ENCODE measurements around the gene C4BPB.

Gene C4BPB

DNA sequence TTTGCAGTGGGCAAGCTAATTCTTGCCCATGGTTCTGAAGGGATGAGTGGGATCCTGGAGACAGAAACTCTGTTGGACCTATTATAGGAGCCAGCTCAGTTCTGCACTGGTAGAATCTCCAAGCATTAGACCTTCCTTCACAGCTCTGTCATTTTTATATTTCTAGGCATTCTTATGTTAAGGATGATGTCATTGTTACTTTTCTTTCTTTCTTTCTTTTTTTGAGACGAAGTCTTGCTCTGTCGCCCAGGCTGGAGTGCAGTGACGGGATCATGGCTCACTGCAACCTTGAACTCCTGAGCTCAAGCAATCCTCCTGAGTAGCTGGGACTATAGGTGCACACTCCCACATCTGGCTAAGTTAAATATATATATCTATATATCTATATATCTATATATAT lies 28.1 kb upstream of the C4BPB start:
- no peak for DNase-seq

DNA sequence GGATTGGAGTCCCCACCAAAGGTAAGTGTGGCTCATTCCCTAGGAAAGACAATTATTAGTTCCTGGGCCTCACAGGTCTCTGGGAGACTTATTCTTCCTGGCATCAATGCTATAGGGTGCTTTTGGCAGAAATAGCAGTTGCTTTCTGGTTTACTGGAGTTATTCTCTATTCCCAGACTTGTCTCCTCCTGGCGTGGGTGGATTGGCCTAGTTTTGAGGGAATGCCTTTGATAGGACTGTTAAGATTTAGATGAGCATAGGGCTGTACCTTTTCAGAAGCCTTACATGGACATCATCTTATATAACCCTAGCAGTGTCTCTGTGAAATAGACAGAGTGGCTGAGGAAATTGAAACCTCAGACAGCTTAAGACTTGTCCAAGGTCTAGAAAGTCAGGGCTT lies 26.6 kb upstream of the C4BPB start:
- no peak for DNase-seq

DNA sequence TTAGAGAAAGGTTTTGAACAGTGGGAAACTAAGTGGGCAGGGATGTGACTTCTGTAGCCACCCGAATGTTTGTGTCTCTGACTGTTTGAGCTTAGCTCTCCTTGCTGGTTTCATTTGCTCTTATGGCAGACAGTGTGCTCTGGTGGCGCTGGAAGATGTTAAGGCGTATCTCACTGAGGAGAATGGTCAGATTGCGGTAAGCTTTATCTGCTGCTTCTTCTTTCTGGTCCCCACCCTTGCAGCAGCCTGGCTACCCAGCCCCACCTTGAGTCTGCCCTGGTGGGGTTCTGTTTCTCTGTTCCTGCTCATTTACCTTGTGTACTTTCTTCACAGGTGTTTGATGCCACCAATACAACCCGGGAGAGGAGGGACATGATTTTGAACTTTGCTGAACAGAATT lies 25.6 kb upstream of the C4BPB start:
- DNase-seq: no peak

DNA sequence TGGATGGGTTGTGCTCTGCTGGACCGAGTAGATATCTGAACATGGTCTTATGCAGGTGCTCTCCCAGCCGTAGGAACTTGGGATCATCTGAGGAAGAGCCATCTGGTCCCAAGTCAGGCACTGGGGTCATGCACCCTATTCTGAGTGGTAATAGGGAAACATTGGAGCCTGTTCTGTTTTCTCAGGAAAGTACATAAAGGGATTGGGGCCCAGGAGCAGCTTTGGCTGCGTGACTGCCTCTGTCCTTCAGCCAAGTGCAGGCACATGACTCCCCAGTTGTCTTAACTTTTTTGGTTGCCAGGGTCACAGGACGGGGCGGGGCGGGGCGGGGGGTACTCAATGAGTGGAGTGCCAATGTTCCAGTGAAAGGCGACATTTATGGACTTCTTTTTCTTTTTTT lies 24.1 kb upstream of the C4BPB start:
- DNase-seq: no peak

DNA sequence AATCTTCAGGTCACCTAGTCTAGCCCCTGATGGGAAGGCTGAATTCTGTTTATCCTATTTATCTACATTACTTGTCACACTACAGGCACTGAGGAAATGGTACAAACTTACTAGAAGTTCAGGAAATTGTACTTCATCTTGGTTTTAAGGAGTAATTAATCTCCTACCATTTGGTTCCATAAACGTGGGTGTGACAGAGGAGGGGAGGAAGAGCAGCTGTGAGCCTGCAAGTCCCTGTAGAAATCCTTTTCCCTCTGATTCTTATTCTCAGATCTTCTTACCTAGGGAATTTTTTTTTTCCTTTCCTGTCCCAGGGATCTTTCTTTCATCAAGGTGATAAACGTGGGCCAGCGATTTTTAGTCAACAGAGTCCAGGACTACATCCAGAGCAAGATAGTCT lies 21.5 kb upstream of the C4BPB start:
- no peak for DNase-seq

DNA sequence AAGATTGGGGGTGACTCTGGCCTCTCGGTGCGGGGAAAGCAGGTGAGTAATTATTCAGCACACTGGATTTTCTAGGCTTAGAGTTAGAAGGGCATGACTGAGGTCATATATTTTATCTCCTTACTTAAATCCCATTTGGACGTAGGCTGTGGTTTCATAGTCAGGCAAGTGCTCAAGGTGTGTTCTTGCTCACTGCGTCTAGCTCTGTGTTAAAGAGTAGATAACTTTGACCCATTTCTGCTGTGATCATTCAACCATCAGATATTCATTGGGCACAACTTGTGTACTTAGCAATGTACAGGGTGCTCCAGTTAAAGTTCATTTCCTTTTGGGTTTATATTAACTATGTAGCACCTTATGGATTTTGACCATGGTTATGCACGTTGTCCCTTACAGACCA lies 21.0 kb upstream of the C4BPB start:
- no peak for DNase-seq

DNA sequence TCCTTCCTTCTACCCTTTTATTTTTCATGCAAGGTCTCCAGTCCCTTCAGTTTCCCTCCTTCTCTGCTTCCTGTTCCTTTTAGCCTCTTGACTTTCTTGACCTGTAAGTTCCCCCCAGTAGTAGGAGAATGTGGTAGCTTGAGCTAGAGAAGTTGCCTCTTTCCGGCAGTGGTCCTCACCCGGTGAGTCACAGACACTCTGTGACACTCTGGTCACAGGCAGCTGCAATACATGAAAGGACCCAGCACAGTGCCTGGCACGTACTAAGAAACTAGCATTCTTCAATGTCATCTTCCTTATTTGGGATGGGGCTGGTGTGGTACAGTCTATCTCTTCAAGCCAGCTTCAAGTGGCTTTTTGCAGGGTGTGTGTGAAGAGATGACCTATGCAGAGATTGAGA lies 19.6 kb upstream of the C4BPB start:
- no peak for DNase-seq

DNA sequence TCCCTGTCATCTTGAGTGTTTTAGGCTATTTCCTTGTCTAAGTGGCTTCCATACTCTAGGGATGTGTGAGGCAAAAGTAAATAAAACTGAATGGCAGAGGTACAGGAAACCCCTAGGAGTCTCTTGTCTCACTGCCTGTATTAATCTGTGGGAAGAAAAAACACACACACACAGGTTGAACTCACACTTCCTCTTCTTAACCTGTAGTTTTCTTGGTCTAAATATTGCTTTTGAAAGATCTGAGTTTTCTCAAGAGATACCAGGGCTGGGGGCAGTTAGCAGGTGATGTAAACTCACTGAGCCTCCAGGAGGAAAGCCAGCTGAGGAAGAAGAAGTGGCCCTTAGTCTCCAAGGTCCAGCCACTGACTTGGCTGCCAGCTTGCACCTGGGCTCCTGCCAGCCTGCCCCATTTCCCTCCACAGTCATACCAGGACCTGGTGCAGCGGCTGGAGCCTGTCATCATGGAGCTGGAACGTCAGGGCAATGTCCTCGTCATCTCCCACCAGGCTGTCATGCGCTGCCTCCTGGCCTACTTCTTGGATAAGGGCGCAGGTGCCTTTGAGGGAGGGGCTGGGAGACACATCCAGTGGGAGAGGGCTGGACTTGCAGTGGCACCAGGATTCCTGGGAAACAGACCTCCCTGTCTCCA lies 18.7 kb upstream of the C4BPB start:
- DNase-seq: no peak

DNA sequence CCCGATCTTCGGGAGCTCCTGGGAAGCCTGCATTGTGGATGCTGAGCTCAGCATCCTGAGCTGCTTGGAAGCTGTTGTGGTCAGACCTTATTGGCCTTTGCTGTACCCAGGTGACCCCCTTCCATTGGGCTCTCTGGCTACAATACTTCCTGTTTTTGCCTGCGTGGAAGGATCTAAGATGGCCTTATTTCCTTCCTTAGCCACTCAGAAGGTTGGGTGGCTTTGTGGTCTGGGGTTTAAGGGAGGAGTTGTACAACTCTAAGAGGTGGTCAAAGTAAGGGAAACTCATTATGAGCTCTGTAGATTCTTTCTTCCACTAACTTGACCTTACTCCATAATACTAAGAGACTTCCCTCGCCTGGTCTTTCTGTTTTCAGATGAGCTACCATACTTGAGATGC lies 17.8 kb upstream of the C4BPB start:
- DNase-seq: no peak

DNA sequence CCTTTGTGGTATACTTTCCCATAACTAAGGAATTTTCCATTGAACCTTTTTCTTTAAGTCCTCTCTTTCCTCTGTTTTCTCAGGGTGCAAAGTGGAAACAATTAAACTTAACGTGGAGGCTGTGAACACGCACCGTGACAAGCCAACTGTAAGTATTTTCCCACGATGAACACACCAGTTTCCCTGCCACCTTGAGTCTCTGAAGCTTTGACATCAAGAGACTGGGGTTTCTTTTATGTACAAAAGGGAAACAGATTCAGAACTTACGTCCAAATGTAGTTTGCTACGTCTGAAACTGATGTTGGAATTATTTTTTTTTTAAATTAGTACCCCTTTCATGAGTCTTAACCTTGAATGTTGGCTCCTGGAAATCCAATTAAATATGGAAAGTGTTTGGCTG lies 17.2 kb upstream of the C4BPB start:
- no peak for DNase-seq

DNA sequence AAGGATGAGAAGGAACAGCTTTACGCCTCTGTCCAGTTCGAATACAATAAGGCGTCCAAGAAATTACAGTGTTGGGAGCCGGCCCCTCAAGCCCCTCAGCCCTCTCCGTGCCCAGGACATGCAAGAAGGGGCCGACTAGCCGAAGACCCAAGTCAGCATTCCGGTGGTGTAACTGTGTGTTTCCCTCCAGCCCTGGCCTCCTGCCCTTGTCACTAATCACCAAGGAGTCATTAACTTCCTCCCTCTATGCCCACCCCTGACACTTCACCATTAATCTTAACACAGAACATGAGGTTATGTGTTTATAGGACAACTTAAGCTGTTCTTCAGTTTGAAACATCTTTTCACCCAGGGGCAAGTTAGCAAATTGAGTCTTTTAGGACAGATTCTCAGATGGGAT lies 16.4 kb upstream of the C4BPB start:
- no peak for DNase-seq

DNA sequence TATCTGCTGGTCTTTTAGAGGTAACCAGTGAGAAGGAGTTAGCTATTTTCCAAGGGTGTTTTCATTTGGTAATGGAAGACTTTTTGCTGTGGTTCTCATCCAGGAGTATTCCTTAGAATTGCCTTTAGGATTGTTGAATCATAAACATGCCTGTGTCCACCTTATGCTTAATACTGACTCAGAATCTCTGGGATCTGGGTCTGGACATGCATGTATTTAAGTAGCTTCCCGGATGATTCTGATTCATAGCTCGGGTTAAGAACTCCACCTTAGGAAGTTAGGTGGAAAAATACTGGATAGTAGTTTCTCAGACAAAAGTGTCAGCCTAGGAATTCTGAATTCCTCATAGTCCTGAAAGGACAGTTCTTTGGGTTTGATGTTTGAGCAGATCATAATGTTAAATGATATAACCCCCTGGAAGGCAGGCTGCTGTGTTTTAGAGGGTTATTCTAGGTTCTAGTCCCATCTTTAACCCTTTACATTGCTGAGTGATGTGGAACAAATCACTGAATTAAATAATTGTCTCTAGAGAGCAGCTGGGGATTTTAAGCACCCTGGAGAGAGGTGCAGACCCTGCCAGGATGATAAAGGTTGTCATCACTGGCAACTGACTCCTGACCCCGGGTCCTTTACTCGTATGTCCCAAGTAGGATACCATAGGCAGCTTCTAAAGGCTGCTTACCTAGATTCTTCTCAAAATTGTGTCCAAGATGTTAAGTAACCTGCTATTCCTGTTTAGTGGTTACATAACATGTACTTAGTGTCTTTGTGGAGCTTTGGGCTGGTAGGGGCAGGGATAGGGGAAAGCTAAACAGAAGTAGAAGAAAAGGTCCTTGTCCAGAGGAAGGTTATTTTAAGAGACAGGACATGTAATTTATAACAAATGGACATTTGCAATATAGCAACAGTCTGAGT lies 14.5 kb upstream of the C4BPB start:
- no peak for DNase-seq

DNA sequence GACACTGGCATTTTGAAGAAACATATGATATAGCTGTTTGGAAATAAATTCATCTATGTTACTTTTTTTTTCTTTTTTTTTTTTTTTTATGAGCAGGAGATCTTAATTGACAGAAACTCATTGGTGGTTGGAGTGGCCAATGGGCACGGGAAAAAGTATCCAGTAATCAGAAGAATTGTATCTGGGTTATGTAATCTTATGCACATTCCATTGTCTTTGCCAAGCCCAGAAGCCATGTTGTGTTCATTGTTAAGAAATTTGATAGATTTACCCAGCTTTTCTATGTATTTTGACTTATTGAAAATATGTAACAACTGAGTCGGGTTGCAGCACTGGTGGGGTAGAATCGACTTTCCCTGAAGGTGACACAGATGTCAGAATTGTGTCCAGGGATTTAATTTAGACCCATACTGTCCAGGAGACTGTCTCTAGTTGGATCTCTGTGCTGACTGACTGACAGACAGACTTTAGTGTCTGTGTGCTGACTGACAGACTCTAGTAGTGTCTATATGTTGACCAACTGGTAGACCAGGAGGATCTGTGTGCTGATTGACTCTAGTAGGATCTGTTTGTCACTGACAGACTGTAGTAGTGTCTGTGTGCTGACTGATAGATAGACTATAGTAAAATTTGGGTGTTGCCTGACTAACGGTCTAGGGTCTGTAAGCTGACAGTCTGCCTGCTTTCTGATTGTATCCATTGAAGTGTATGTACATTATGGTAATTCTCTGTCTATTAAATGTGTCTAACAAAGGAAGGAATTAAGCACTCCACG lies 12.3 kb upstream of the C4BPB start:
- no peak for DNase-seq

DNA sequence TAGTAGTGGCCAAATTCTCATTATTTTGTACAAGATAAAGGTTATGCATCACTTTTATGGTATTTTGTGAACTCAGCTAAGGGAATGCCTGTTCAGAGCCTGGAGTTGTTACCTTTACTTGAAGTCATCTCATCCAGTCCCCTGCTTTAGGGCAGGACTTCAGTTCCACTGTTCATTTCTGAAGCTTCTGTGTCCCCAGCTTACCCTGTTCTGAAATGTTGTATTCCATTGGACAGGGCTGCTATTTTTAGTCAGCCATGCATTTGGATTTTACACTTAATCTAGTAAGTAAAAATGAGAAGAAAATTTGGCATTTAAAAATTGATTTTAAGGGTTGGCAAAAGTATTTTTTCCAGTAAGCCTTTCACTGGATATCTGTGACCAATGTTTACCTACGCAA lies 11.6 kb upstream of the C4BPB start:
- DNase-seq: no peak

DNA sequence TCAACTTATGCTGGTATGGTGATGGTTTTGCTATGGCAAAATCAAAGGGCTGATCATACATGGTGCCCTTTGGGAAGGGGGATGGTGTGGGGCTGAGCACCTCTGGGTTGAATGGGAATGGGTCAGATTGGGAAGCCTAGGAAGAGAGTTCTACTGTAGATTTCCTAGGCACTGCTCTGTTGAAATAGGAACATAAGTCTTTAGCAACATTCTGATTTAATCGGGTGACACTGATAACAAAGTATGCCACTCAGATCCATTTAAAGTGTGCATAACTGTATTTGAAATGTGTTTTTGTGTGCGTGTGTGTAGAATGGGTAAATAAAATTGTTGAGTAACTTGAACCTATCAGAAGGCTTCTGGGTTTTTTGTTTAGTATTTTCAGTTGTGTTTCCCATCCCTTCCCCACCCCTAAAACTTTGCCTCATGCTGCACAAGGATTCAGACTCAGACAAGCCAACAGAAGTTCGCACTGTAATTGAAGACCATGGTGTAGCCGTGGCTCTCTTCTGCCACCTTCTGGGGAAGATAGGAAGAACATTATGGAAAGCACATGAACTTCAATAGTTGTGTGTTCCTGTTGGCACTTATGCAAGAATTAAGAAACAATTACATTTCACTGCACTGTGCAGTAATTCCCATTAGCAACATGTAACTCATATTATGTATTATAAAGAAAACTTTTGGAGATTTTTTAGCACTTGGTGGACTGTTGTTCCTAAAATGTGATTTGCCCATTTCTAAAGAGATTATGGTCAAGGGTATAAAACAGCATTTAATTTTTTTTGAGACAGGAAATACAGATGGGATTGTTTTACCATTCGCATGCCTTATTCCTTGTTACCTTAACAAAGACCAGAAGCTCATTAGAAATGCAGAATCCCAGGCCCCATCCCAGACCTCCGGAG lies 10.9 kb upstream of the C4BPB start:
- peak; percentile 4 for DNase-seq

DNA sequence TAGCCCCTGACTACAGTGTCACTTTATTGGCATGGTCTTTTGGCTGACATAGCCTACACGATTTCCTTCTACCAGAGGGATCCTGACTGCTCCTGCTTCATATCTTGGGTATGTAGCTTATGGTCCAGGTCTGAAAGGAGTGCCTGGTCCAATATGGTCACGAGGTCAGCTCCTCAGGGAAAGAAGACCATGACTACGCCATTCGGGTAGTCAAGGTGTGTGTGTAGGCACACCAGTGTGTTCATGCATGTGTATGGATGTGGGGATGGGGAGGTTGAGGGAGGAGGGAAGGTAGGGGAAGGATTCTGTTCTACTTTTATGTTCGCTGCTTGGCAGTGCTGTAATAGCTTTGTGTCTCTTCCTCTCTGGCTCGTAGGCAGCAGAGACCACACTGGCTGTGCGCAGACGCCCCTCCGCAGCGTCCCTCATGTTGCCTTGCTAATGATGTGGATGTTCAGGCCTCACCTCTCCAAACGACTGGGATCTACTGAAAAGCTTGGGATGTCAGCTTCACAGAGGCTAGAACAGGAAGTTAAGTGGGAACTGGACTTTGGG lies 10.0 kb upstream of the C4BPB start:
- DNase-seq: no peak

DNA sequence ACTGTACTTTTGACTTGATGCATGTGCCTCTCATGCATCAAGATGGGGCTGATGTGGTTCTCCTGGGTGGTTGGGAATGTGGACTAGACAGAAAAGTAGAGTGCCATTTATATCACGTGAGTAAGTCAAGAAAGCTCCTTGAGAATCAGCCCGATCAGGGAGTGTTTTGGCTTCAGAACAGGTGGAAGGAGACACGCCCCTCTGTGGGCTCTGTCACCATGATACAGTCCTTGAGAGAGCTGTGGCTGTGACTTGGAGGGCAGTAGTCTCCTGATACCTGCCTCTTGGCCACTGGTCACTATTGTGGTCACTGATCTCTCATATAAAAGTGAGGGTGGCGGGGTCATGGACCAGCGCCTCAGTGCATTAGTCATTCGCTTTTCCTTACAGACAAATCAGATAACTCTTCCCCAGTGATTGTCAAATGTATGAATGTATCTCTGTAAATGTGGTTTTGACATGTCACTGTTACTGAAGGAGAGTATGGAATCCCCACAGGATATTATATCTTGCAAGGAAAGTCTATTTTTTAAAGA lies 8.9 kb upstream of the C4BPB start:
- DNase-seq: no peak

DNA sequence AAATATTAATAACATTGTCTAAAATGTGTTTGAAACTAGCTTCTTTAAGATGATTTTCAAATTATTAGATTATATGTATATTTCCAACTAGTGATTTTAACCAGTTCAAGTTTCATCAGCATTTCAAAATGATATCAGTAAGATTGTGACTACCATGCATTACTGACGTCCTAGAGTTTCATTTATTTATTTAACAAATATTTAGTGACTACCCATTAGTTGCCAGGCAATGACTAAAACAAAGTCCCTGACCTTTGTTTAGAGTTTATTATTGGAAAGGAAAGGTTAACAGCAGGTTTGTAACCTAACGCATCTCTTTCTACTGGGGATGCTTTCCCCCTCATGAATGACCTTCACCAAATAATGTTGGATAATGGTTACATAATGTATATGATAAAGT lies 7.6 kb upstream of the C4BPB start:
- DNase-seq: no peak

DNA sequence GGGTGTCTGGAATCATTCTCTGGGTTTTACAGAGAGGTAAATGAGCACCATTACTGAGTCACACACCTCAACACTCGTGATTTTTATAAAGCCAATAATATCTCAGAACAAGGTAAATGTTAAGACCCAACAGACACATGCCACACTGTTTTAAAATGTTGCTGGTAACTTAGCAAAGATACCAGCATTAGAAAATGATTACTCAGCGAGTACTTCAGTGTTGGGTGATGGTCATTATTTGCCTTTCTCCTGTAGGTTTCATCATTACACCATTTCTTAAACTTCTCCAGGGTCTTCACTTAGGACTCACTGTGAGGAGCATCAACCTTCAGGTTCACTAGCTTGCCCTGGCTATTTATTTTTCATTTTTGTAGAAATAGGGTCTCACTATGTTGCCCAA lies 6.9 kb upstream of the C4BPB start:
- DNase-seq: no peak

DNA sequence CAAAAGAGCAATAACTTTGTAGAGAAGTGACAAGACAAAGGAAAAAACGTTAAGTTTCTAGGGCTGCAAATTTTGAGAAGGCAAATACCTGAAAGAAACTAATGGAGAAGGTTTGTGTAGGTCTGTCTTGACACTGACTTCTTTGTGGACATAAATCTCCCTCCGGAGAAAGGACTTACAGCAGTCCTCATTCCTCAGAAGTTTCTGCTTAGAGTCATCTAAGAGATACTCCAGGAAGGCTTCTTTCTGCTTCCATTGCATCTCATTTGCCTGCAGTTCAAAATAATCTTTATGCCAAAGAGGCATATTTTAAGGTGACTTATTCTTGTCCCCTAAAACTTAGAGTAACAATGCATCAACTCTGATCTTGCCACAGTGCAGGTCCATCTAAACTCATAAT lies 4.4 kb upstream of the C4BPB start:
- no peak for DNase-seq

DNA sequence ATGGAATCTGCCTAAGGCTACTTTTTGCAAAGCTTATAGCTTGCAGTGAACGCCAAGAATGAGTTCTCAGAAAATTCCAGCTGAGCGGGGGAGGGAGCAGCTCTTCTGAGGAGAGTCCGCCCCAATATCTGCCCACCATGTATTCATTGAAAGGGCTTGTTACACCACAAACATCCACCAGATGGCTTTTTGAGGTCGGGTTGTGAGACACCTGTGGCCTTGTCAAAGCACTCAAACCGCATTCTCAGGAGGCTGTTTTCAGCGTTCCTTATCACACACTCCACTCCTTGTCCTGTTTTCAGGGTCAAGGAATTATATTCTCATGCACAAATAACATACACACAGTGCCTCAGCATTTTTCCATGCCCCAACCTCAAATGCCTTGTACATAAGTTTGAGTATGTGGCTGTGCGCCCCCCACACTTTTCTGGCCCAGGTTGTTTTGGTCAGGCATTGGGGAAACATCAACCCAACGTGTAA lies 3.9 kb upstream of the C4BPB start:
- DNase-seq: peak; percentile 24

DNA sequence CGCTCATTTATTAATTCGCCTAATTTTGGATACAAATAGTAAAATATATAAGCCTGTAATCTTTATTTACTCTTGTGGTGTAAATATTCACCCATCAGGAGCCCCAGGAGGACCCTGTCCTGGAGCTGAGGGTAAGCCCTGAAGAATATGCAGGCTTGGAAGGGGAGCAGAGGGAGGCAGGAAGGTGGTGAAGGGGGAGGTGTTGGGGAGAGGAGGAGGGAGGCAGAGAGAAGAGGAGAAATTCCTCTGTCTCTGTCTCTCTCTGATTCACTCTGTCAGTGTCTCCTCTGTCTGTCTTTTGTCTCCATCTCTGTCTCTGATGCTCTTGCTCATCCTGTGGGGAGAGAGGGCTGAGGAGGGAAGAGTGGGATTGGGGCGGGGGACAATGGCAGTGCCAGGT lies 2.8 kb upstream of the C4BPB start:
- DNase-seq: no peak

Data from NCI-H2171 (cell line).